Colonic mucosa (tissue), 4 donors: ENCODE results near the gene GUCA1C. TPM values are rescaled to one million over a fixed set of nuclear protein-coding genes. Genes with fewer than 3 reads are reported as not detected.

Experiments
- DNase-seq: peaks from one replicate; pipeline ENCODE4 v3.0.0-alpha.2; 2020
- H3K27ac ChIP-seq: fragments of 200-600 bp; one replicate; pipeline ENCODE4 v1.8.0; 2021
- H3K27me3 ChIP-seq: fragments of 200-600 bp; one replicate; pipeline ENCODE4 v1.8.0; 2021
- H3K36me3 ChIP-seq: fragments of 200-600 bp; one replicate; pipeline ENCODE4 v1.8.0; 2021
- H3K4me1 ChIP-seq: fragments of 200-600 bp; one replicate; pipeline ENCODE4 v1.8.0; 2021; ENCODE audit warnings: mild to moderate bottlenecking
- H3K4me3 ChIP-seq: fragments of 200-600 bp; one replicate; pipeline ENCODE4 v1.8.0; 2021
- H3K9ac ChIP-seq, 2 donors: one replicate each; pipeline ENCODE4 v1.7.0; 2013; ENCODE audit warnings: control low read depth in 2 of 2, low read depth in 2 of 2, low read length in 2 of 2
- H3K9me3 ChIP-seq: fragments of 200-600 bp; one replicate; pipeline ENCODE4 v1.8.0; 2021
- intact Hi-C: fragments of 100-400 bp; cut with DNase I; formaldehyde crosslinking; loops from one replicate; pipeline ENCODE4 v1.14.1; 2022
- total RNA-seq, 2 donors: library from RNA; stranded (reverse); fragmentation: NEBNext Ultra II Directional in 1 of 2; extraction: Animal tissue kit (Norgen Biotek cat#: 25700) in 1 of 2; gene quantifications; one replicate each; pipeline ENCODE4 v1.2.1, GENCODE V29; 2021
- TF ChIP-seq, protein P1 (sequence below): fragments of 200-600 bp; IDR thresholded peaks from one replicate; pipeline ENCODE4 v1.8.0; 2022; ENCODE audit warnings: antibody characterized with exemption, mild to moderate bottlenecking
- donor health status: healthy.
- donor health status: DM: no; HTN: no; CAD: no.
- donor health status: DM: no; HTN: no; CAD: no.

The GUCA1C gene
- total RNA-seq, 2 donors from 2014 or later: not detected

DNA sequence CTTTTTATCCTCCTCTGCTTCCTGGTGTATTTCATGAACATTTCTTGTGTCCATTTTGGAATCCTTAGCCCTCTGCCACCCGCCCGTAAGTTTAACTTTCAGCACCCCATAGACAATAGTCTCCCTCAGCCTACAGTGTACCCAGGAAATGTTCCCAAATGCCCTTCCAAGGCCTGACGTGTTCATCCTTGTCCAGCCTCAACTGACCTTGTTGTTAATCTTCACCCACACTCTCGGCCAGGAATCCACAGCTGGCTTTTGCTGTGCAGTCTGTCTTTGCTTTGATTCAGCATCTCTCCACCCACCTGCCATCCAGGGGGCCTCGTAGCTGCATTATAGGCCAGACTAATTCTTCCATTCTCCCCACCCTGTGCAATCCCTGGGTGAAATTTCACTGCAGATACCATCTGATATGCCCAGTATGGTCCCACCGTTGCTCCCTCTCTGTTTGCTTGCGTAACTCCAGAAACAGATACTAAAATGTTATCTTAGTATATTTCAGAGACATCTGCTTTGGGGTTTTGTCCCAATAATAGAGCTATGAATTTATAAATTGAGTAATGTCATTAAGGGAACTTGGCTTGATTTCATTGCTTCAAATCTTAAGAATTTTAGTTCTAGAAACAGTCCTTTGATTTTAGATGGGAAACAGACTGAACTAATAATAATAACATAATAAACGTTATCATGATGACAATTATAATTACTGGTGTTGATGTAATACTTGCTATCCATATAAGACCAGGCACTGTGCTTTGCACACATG, 16.6 kb downstream of the GUCA1C start:
- no peaks in the 10 kb centered on the region for H3K9me3 ChIP-seq
- no peak overlapping the region for H3K9ac ChIP-seq
- TF ChIP-seq, protein P1, sequence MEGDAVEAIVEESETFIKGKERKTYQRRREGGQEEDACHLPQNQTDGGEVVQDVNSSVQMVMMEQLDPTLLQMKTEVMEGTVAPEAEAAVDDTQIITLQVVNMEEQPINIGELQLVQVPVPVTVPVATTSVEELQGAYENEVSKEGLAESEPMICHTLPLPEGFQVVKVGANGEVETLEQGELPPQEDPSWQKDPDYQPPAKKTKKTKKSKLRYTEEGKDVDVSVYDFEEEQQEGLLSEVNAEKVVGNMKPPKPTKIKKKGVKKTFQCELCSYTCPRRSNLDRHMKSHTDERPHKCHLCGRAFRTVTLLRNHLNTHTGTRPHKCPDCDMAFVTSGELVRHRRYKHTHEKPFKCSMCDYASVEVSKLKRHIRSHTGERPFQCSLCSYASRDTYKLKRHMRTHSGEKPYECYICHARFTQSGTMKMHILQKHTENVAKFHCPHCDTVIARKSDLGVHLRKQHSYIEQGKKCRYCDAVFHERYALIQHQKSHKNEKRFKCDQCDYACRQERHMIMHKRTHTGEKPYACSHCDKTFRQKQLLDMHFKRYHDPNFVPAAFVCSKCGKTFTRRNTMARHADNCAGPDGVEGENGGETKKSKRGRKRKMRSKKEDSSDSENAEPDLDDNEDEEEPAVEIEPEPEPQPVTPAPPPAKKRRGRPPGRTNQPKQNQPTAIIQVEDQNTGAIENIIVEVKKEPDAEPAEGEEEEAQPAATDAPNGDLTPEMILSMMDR: no peak
- no peaks in the 10 kb centered on the region for H3K4me1 ChIP-seq
- no peak for DNase-seq
- intact Hi-C loops: no loop called here
- H3K27me3 ChIP-seq: no peaks in the 10 kb centered on the region
- no peak overlapping the region for H3K4me3 ChIP-seq
- no peak overlapping the region for H3K27ac ChIP-seq
- H3K36me3 ChIP-seq: no peaks in the 10 kb centered on the region

DNA sequence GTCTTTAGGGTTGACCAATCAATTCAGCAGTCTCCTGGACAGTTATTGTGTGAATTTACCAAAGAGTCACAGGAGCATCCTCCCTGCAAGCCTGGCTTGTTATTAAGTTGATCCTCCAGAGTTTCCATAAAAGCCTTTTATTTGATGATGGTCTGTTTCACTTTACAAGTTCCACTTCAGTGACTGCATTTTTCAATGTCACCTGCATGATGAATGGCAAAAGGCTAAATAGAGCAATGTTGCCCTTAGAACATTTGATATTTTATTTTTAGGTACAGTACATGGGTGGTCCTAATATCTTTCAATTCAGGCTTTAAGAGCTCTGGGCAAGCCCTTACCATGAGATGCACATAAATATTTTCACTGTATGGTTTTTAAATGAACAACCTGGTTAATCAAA, 22.6 kb downstream of the GUCA1C start:
- DNase-seq: no peak
- Histone ChIP-seq H3K27ac (no peak overlapping the region), H3K27me3 (no peaks in the 10 kb centered on the region), H3K36me3 (no peaks in the 10 kb centered on the region), H3K9me3 (no peaks in the 10 kb centered on the region), H3K4me1 (no peaks in the 10 kb centered on the region), H3K9ac (no peak overlapping the region), H3K4me3 (no peak overlapping the region)
- intact Hi-C loops: no loop called here
- TF ChIP-seq, protein P1: no peak

DNA sequence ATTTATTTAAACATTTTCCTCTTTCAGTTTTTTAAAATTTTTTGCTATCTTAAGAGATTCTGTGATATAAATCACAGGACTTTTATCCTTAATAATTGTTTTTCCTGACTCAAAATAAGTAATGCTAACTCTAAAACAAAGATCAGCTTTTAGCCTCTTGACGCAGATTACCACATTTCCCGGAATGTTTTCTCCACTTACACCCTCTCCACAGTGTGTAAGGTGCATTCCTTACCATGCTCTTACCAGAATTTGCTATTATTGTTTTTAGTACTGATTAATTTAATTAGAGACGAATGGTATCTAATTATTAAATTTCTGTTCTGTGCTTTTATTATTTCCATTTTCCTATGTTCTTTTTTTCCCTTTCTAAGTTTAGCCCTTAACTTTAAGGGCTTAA, 34.8 kb downstream of the GUCA1C start:
- TF ChIP-seq, protein P1: no peak
- Histone ChIP-seq H3K4me1 (no peaks in the 10 kb centered on the region), H3K4me3 (no peak overlapping the region), H3K27ac (no peak overlapping the region), H3K9me3 (no peaks in the 10 kb centered on the region), H3K27me3 (no peaks in the 10 kb centered on the region), H3K9ac (no peak overlapping the region), H3K36me3 (no peaks in the 10 kb centered on the region)
- no peak for DNase-seq
- intact Hi-C loops: loop anchor here (10.0 kb wide), 1 partner anchor 424 kb away; no protein-coding TSS in a partner anchor

DNA sequence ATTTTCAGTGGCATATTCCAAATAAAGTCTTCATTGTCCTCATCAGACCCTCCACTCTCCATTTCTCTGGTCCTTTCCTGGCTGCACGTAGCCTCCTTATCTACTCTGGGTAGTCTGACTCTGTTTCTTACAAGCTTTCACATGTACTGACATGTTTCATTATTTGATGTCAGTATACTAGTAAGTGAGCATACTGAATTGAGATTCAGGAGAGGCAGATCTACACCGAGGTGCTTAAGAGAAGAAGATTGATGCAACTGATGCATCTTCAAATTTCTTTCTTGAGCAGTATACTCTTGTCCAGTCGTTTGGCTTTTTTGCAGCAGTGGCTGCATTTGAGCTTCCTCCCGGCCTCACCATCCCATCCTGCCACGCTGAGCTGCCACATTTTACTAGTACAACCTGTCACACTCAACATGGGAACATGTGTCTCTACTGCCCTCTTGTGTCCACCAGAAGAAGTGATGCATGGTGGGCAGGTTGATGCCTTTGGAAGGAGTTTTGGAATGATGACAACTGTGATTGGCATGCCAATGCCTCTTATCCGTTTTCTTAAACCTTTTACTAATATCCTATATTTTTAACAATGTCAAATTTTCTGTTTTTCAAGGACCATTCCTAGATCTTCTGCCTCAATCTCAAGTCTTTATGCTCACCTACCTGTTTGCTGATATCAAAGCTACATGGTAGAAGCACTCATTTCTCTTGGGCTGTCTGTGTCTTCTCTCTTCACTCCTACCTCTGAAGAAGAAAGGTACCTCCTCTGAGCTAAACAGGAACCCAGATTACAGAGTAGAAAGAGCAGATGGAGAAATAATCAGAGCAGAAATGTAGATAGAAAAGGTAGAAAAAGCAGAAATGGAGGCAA, 38.7 kb downstream of the GUCA1C start:
- Histone ChIP-seq H3K9me3 (no peaks in the 10 kb centered on the region), H3K36me3 (no peaks in the 10 kb centered on the region), H3K9ac (no peak overlapping the region), H3K27me3 (no peaks in the 10 kb centered on the region), H3K27ac (no peak overlapping the region), H3K4me3 (no peak overlapping the region), H3K4me1 (no peaks in the 10 kb centered on the region)
- TF ChIP-seq, protein P1: peak; percentile 86
- DNase-seq: peak; percentile 48
- intact Hi-C loops: loop anchor here (10.0 kb wide), 1 partner anchor 420 kb away; no protein-coding TSS in a partner anchor

DNA sequence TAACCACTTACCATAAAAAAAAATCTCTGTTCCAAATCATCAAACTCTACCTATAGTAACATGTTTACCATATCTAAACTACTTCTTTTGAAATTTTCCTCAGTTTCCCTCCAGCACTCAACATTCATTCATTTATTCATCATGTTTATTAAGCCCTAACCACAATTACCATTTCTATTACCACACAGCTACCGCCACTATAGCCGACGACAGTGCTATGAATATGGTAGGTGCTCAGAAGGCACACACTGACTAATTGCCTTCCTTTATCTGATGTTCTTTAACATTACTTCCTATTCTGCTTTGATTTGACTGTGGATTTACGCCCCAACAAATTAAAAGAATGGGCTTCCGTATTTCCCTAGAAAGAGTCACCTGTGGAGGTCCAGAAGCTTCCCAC, 43.9 kb downstream of the GUCA1C start:
- H3K36me3 ChIP-seq: no peaks in the 10 kb centered on the region
- H3K27me3 ChIP-seq: no peaks in the 10 kb centered on the region
- H3K9me3 ChIP-seq: no peaks in the 10 kb centered on the region
- no peaks in the 10 kb centered on the region for H3K4me1 ChIP-seq
- TF ChIP-seq, protein P1: no peak
- H3K4me3 ChIP-seq: no peak overlapping the region
- H3K27ac ChIP-seq: no peak overlapping the region
- H3K9ac ChIP-seq: no peak overlapping the region
- no peak for DNase-seq
- intact Hi-C loops: loop anchor here (10.0 kb wide), 1 partner anchor 415 kb away; no protein-coding TSS in a partner anchor
